Measurements from ENCODE around the gene GFRA1.

GFRA1 gene

DNA sequence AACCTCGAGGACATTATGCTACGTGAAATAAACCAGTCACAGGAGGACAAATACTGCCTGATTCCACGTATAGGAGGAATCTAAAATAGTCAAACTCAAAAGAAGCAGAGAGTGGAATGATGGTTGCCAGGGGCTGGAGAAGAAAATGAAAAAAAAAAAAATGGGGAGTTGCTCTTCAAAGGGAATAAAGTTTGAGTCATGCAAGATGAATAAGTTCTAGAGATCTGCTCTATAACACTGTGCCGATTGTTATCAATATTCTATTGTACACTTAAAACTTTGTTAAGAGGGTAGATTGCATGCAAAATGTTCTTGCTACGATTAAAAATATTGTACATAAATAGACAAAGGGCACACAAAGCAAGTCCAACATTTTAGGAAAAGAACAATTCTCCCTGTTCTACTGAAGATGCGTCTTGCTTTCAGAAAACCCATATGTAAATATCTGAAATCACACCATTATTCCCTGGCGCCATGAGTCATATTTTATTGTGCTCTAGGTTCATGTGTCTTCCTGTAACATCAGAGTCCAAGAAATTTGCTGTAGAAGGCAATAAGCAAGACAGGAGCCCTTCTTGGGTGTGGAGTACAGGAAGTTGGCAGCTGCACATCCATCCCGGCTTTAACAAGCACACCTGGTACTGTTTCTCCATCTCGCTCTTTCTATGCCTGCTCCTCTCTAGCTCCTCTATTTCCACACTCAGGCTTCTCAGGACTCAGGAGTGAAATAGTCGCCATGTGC, 145.9 kb downstream of the GFRA1 start:
- TF ChIP-seq, protein P1, sequence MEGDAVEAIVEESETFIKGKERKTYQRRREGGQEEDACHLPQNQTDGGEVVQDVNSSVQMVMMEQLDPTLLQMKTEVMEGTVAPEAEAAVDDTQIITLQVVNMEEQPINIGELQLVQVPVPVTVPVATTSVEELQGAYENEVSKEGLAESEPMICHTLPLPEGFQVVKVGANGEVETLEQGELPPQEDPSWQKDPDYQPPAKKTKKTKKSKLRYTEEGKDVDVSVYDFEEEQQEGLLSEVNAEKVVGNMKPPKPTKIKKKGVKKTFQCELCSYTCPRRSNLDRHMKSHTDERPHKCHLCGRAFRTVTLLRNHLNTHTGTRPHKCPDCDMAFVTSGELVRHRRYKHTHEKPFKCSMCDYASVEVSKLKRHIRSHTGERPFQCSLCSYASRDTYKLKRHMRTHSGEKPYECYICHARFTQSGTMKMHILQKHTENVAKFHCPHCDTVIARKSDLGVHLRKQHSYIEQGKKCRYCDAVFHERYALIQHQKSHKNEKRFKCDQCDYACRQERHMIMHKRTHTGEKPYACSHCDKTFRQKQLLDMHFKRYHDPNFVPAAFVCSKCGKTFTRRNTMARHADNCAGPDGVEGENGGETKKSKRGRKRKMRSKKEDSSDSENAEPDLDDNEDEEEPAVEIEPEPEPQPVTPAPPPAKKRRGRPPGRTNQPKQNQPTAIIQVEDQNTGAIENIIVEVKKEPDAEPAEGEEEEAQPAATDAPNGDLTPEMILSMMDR (IDR thresholded peaks at IDR 0.05; ENCODE audit: extremely low read depth, missing control alignments) = no peak

DNA sequence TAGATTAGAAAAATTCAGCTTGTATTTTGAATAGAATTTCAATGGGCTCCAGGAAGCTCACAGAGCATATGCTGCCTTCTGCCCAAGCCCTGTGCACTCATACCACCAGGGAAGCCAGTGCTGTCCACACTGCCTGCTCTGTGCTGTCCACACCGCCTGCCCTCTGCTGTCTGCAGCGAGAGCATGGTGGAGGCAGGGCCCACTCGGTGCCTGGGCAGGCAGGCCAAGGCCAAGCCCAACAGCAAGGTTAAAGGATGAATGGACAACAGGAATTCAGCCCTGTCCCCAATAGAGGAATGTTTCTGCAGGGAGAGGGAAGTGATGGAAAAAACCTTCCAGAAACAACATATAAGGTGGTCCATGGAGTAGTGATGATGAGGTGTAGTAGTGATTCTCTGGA, 146.8 kb downstream of the GFRA1 start:
- no peak for DNase-seq (ENCODE audit: low spot score)
- TF ChIP-seq, protein P1 (IDR thresholded peaks at IDR 0.05; ENCODE audit: extremely low read depth, missing control alignments) = no peak

More for the DNA sequence above, 145.9 kb downstream of the GFRA1 start:
- DNase-seq (ENCODE audit: low spot score) = no peak

DNA sequence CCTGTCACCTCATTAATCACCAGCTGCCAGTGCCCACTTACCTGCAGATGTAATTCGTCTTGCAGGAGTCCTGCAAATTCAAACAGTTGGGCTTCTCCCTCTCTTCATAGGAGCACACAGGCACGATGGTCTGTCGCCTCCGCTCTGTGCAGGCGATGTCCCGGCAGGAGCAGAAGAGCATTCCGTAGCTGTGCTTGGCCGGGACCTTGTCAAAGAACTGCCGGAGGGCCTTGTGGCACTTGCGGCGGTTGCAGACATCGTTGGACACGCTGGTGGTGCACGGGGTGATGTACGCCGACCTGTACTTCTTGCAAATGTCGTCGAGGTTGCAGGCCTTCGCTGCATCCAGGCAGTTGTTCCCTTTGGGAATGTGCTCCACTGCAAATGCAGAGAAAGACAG, 147.8 kb downstream of the GFRA1 start:
- TF ChIP-seq, protein P1 (IDR thresholded peaks at IDR 0.05; ENCODE audit: extremely low read depth, missing control alignments) = no peak
- DNase-seq (ENCODE audit: low spot score) = no peak

DNA sequence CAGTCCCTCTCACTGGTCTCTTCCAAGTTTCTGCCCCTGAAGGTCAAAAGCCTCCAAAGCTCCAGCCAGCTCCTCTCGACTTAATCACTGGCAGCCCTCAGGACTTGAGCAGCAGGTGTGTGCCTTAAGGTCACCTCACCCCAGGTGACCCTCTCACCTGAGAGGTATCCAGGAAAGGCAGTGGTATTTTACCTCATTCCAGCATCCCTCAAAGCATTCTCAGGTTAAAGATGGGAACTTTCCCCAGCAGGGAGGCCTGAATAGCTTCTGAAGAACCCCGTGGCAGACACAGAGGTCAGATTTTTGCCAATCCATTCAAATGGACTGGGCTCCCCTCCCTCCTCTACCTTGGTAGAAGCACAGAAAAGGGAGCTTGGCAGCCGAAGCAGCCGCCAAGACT, 148.2 kb downstream of the GFRA1 start:
- TF ChIP-seq, protein P1 (IDR thresholded peaks at IDR 0.05; ENCODE audit: extremely low read depth, missing control alignments) = no peak
- no peak for DNase-seq (ENCODE audit: low spot score)

DNA sequence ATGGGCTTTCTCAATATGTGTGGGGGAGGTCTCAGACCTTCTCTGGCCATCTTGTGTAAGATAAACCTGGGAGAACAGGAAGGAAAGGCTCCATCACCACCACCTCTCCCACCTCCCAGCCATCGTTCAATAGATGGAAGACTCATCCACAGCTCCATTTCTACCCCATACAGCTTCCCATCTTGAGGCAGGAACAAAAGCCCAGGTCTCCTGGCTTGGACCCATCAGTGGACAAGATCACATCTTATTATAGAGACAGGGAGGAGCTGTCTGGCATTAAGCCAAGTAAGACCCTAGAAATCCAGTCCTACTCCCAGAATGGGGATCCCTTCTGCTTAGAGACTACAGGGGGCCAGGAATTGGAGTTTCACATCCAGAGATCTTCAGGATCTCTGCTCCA, 150.3 kb downstream of the GFRA1 start:
- TF ChIP-seq, protein P1 (IDR thresholded peaks at IDR 0.05; ENCODE audit: extremely low read depth, missing control alignments) = no peak
- DNase-seq (ENCODE audit: low spot score) = no peak

DNA sequence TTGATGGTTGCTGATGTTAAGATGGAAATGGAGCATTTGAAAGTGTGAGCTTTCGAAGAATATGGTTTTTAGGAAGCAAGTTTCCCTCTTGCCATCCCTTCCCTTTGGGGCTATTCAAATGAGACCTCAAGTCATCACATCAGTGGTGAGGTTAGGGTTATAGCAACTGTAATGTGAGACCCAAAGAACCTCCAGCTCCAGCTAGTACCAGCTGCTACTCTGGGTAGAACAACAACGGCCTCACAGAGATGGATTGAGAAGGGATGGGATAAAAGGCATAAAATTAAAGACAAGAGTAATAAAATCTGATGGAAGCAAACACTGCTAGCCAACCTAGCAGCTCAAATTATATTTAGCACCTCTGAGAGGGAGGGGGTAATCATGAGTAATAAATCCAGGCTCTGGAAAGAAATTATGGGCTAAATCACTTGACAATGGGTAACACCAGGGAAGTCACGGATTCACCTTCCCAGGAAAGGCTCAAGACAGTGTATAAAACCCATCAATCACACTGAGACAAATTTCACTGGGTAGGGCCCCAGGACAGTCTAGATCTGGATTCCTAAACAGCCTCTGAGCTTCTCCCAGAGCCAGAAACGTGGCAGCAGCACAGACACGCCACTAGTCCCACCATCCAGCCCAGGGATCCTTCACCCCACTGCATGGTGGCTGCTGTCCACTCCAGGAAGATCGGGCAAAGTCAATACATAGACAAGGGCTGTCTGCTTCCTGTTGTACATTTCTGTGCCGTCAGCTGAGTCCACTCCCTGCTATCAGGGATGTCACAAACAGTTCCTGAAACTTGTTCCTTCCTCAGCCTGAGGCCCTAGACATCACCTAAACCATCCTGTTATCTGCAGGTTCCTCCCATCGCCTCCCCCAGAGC, 151.1 kb downstream of the GFRA1 start:
- TF ChIP-seq, protein P1 (IDR thresholded peaks at IDR 0.05; ENCODE audit: extremely low read depth, missing control alignments) = no peak
- no peak for DNase-seq (ENCODE audit: low spot score)

All from GM20000 (cell line).